Stimulated activated naive CD8-positive, alpha-beta T cell treated with anti-CD3 and anti-CD28 coated beads, Interleukin-15, Interleukin-2, amounts not matched to agents 100 ng/mL and 50 ng/mL, for 24 hours (primary cell): ENCODE measurements around the gene VTA1.
"Not testable (repeated sequence)": the region's sequence is repeated elsewhere in the genome, so short reads cannot be mapped to it uniquely, and the experiment has no call there.

Experiments
- H3K27ac Mint-ChIP-seq: one replicate; pipeline ENCODE4 v1.8.0; 2021; ENCODE audit warnings: mild to moderate bottlenecking, mixed read lengths
- H3K27me3 Mint-ChIP-seq: one replicate; pipeline ENCODE4 v1.8.0; 2021; ENCODE audit warnings: mixed read lengths
- H3K36me3 Mint-ChIP-seq: one replicate; pipeline ENCODE4 v1.8.0; 2021; ENCODE audit warnings: low read depth, mixed read lengths
- H3K4me1 Mint-ChIP-seq: one replicate; pipeline ENCODE4 v1.8.0; 2021; ENCODE audit warnings: low read depth, mixed read lengths
- H3K4me3 Mint-ChIP-seq: one replicate; pipeline ENCODE4 v1.8.0; 2021; ENCODE audit warnings: mild to moderate bottlenecking, mixed read lengths
- H3K9me3 Mint-ChIP-seq: one replicate; pipeline ENCODE4 v1.8.0; 2021; ENCODE audit warnings: mixed read lengths

VTA1 gene

DNA sequence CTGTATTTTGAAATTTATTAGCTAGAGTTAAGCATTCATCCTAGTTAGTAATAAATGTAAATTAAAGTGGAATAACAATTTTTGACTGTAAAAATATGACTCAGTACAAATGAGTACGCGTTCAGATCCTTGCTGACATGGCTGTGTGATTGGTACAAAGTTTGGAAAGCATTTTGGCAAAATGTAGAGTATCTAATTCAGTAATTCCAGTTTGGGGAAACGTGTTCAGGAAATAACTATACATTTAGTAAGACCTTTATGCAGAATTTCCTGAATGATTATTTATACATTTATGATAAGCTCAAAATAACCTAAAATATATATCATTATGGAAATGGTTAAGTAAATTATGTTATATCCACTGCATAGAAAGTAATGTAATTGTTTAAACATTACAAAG, 8.0 kb downstream of the VTA1 start:
- Mint-ChIP-seq H3K27me3 (no peaks in the 10 kb centered on the region), H3K36me3 (peaks cover 26% of the 10 kb centered on the region), H3K9me3 (no peaks in the 10 kb centered on the region), H3K27ac (no peak overlapping the region), H3K4me1 (peaks cover 67% of the 10 kb centered on the region), H3K4me3 (no peak overlapping the region)

DNA sequence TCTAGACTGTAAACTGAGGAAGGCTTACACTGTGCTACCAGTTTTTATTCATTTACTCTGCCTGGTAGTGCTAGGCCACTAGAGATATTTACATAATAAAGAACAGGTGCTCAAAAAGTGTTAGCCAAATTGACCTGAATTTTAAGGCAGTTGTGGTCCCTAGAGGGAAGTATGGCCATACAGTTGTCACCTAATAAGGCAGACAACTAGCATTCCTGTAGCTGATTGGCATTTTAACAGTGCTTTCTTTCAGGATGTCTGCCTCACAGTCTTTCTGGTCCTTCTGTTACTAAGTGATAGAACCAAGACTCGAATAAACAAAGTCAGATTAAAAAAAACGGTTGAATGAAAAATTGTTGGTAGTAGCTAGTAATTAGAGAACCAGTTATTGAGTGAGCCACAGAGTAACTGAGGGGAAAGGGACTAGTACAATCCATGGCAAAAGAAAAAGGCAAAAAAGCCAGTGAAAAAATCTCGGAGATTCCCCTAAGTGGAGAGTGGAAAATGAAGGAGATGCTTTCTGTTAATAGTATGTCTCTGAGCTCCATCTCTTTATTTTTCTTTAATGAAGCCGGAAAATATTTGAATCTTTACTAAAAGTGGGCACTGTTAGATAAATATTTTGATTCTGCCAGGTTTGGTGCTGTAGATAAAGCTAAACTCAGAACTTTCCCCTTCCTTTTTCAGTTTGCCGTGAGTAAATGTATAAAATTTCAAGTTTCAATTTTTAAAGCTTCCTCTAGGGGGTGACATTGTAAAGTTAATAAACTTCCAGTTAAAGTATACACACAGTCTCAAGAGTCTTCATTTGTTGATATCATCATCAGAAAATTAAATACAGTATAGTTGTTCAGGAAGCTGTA, 9.1 kb downstream of the VTA1 start:
- Mint-ChIP-seq H3K4me1 (peaks cover 65% of the 10 kb centered on the region), H3K36me3 (peaks cover 20% of the 10 kb centered on the region), H3K9me3 (no peaks in the 10 kb centered on the region), H3K27me3 (no peaks in the 10 kb centered on the region), H3K4me3 (no peak overlapping the region), H3K27ac (peak overlapping the region; percentile 51)

DNA sequence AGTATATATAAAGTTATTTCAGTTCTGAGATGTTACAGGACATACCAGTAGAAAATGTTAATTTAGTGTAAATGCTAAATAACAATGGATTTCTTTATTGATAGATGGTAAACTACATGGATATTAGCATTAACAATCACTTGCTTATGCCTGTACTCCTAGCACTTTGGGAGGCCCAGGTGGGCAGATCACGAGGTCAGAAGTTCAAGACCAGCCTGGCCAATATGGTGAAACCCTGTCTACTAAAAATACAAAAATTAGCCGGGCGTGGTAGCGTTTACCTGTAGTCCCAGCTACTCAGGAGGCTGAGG, 9.7 kb downstream of the VTA1 start:
- peaks cover 61% of the 10 kb centered on the region for H3K4me1 Mint-ChIP-seq
- H3K36me3 Mint-ChIP-seq = peaks cover 14% of the 10 kb centered on the region
- H3K27me3 Mint-ChIP-seq, H3K9me3 Mint-ChIP-seq, H3K4me3 Mint-ChIP-seq, H3K27ac Mint-ChIP-seq: not testable (repeated sequence)

DNA sequence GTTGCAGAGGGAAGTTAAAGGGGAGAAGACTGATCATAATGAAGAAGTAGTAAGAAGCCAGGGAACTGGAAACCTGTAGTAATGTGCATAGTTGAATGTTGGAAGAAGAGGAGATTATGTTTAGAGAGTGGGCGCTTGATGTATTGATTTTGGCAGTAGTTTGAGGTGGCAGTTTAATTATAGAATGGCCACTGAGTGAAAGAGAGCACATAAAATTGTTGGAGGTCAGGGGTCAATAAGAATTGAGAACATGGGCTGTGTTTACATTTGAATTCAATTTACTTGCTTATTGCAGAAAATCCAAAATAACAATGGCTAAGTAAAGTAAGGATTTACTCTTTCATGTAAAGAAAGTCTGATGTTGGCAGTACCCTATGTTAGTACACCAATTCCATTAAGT, 15.7 kb downstream of the VTA1 start:
- no peaks in the 10 kb centered on the region for H3K9me3 Mint-ChIP-seq
- H3K36me3 Mint-ChIP-seq = peaks cover 17% of the 10 kb centered on the region
- H3K4me1 Mint-ChIP-seq = peaks cover 34% of the 10 kb centered on the region
- H3K27ac Mint-ChIP-seq = no peak overlapping the region
- H3K4me3 Mint-ChIP-seq = no peak overlapping the region
- H3K27me3 Mint-ChIP-seq = no peaks in the 10 kb centered on the region

- Mint-ChIP-seq H3K27me3 (no peaks in the 10 kb centered on the region), H3K4me3 (no peak overlapping the region), H3K9me3 (no peaks in the 10 kb centered on the region), H3K27ac (no peak overlapping the region), H3K4me1 (peaks cover 24% of the 10 kb centered on the region), H3K36me3 (peaks cover 26% of the 10 kb centered on the region)
Measured at GRCh38 chr6:142165227-142165626, 18.2 kb downstream of the VTA1 start.

- peaks cover 17% of the 10 kb centered on the region for H3K4me1 Mint-ChIP-seq
- H3K36me3 Mint-ChIP-seq = peaks cover 35% of the 10 kb centered on the region
- H3K4me3 Mint-ChIP-seq = no peak overlapping the region
- no peaks in the 10 kb centered on the region for H3K27me3 Mint-ChIP-seq
- H3K27ac Mint-ChIP-seq = no peak overlapping the region
- H3K9me3 Mint-ChIP-seq = no peaks in the 10 kb centered on the region
Measured at GRCh38 chr6:142167071-142167470, 20.0 kb downstream of the VTA1 start.

GRCh38 chr6:142167486-142167885, 20.4 kb downstream of the VTA1 start:
- H3K27me3 Mint-ChIP-seq = no peaks in the 10 kb centered on the region
- H3K36me3 Mint-ChIP-seq = peaks cover 39% of the 10 kb centered on the region
- H3K27ac Mint-ChIP-seq = no peak overlapping the region
- H3K9me3 Mint-ChIP-seq = no peaks in the 10 kb centered on the region
- H3K4me1 Mint-ChIP-seq = peaks cover 13% of the 10 kb centered on the region
- H3K4me3 Mint-ChIP-seq = no peak overlapping the region

DNA sequence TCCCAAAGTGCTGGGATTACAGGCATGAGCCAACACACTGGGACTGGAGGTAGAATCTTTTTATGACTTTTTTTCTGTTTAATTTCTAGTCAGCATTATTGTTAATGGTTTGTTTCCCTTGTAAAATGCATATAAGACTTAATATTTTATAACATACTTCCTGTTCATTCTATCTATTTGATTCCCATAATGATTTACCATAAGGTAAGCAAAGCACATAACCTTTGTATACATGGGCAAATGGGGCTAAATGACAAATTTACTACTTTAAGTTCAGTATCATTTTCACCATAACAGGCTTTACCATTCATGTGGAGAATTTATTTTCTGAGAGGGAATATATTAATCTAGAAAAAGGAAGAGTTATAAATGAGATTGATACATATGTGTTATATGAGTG, 24.3 kb downstream of the VTA1 start:
- Mint-ChIP-seq H3K27ac (no peak overlapping the region), H3K9me3 (no peaks in the 10 kb centered on the region), H3K4me1 (no peaks in the 10 kb centered on the region), H3K27me3 (no peaks in the 10 kb centered on the region), H3K4me3 (no peak overlapping the region), H3K36me3 (peaks cover 75% of the 10 kb centered on the region)

DNA sequence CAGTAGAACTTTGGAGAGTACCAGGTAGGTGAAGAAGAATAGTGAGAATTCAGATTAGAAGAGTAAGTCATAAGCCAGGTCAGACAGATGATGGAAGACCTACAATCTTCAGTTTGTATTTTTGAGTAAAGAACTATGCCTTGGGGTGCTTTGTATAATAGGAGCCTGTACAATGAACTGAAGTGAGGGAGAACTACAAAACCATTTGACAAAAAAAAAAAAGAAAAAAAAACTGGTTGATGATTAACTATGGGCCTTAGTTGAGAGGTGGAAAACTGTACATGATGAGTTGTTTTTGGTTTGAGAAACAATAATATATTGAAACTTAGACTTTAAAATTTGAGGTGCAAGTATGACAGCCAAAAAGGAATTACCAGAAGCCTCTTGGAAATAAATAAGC, 25.7 kb downstream of the VTA1 start:
- peaks cover 5% of the 10 kb centered on the region for H3K9me3 Mint-ChIP-seq
- H3K27me3 Mint-ChIP-seq = no peaks in the 10 kb centered on the region
- no peak overlapping the region for H3K27ac Mint-ChIP-seq
- no peaks in the 10 kb centered on the region for H3K4me1 Mint-ChIP-seq
- peaks cover 81% of the 10 kb centered on the region for H3K36me3 Mint-ChIP-seq
- no peak overlapping the region for H3K4me3 Mint-ChIP-seq

DNA sequence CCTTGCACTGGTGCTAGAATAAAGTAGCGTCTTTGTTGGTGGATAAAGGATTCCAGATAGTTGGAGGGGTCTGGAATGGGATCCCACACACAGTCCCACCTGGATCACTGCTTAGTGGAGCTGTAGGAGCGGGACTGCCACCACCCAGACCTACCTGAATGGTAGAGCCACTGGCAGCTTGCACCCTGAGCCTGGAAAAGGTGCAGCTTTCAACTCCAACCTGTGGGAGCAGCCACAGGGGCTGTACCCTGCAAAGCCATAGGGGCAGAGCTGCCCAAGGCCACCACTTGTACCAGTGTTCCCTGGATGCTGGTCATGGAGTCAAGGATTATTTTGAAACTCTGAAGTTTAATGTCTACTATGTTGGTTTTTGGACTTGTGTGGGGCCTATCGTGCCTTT, 26.9 kb downstream of the VTA1 start:
- no peaks in the 10 kb centered on the region for H3K4me1 Mint-ChIP-seq
- no peaks in the 10 kb centered on the region for H3K27me3 Mint-ChIP-seq
- peaks cover 81% of the 10 kb centered on the region for H3K36me3 Mint-ChIP-seq
- peaks cover 11% of the 10 kb centered on the region for H3K9me3 Mint-ChIP-seq
- H3K4me3 Mint-ChIP-seq = no peak overlapping the region
- H3K27ac Mint-ChIP-seq = no peak overlapping the region

DNA sequence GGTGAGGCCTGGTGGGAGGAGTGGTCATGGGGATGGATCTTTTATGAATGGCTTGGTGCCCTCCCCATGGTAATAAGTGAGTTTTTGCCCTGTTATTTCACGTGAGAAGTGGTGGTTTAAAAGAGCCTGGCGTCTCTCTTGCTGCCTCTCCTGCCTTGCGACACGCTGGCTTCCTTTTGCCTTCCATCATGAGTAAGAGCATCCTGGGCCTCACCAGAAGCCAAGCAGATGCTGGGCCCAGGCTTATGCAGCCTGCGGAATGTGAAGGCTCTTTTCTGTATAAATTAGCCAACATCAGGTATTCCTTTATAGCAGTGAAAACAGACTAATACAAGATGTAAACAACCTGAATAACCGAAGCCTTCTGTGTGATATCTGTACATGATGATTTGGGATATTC, 27.6 kb downstream of the VTA1 start:
- no peak overlapping the region for H3K27ac Mint-ChIP-seq
- no peaks in the 10 kb centered on the region for H3K4me1 Mint-ChIP-seq
- H3K36me3 Mint-ChIP-seq = peaks cover 84% of the 10 kb centered on the region
- no peaks in the 10 kb centered on the region for H3K27me3 Mint-ChIP-seq
- peaks cover 11% of the 10 kb centered on the region for H3K9me3 Mint-ChIP-seq
- no peak overlapping the region for H3K4me3 Mint-ChIP-seq

DNA sequence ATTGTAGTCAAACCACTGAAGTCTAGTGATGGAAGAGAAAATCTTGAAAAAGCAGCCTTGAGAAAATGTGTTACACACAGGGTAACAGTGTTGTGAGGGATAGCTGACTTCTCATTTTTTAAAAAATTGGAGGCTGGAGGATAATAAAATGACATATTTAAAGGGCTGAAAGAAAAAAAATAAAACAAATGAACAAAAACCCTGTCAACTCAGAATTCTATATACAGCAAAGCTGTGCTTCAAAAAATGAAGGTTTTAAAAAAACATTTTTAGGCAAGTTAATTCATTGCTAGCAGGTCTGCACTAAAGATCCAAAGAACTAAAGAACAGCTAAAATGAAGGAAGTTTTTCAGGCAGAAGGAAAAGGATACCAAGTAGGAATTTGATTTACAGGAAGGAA, 31.1 kb downstream of the VTA1 start:
- Mint-ChIP-seq H3K4me1 (no peaks in the 10 kb centered on the region), H3K27ac (no peak overlapping the region), H3K4me3 (no peak overlapping the region), H3K36me3 (peaks cover 67% of the 10 kb centered on the region), H3K9me3 (peaks cover 11% of the 10 kb centered on the region), H3K27me3 (no peaks in the 10 kb centered on the region)

- Mint-ChIP-seq H3K4me1 (no peaks in the 10 kb centered on the region), H3K27ac (peak overlapping the region; percentile 61), H3K27me3 (no peaks in the 10 kb centered on the region), H3K36me3 (peaks cover 30% of the 10 kb centered on the region), H3K4me3 (no peak overlapping the region), H3K9me3 (peaks cover 11% of the 10 kb centered on the region)
Measured at GRCh38 chr6:142182004-142182403, 34.9 kb downstream of the VTA1 start.

- Mint-ChIP-seq H3K4me1 (no peaks in the 10 kb centered on the region), H3K27me3 (no peaks in the 10 kb centered on the region), H3K4me3 (no peak overlapping the region), H3K9me3 (no peaks in the 10 kb centered on the region), H3K36me3 (peaks cover 17% of the 10 kb centered on the region), H3K27ac (no peak overlapping the region)
Measured at GRCh38 chr6:142183351-142183750, 36.3 kb downstream of the VTA1 start.

- Mint-ChIP-seq H3K4me3 (no peak overlapping the region), H3K27me3 (no peaks in the 10 kb centered on the region), H3K4me1 (no peaks in the 10 kb centered on the region), H3K9me3 (no peaks in the 10 kb centered on the region), H3K27ac (no peak overlapping the region), H3K36me3 (peaks cover 12% of the 10 kb centered on the region)
Measured at GRCh38 chr6:142184307-142184706, 37.2 kb downstream of the VTA1 start.

DNA sequence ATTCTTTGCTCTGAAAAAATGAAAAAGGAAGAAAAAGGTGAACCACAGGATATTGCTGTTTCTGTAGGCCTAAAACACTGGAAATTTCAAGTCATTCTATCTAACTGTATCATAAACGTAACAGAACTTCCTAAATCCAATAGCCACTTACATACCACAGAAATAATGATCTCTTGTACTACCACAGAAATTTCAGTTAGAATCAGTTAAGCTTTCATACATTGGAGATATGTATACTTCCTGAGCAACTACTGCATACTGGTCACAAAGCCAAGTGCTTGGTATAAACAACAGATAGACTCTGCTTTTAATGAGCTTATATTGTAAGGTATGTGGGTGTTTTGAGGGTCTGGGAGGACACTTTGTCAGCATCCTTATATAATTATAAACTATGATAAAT, 38.6 kb downstream of the VTA1 start:
- Mint-ChIP-seq H3K27me3 (no peaks in the 10 kb centered on the region), H3K27ac (no peak overlapping the region), H3K4me3 (no peak overlapping the region), H3K9me3 (no peaks in the 10 kb centered on the region), H3K36me3 (peaks cover 18% of the 10 kb centered on the region), H3K4me1 (no peaks in the 10 kb centered on the region)
